ENCODE data around the gene TMEM242. TPM values are rescaled to one million over a fixed set of nuclear protein-coding genes. Genes with fewer than 3 reads are reported as not detected.

The TMEM242 gene
- total and polyA plus RNA-seq, 2 of the 8 experiments (the other 6 are each of a cell fraction or from before 2014, with no cell fraction given), result 2.4 to 9.0 TPM

DNA sequence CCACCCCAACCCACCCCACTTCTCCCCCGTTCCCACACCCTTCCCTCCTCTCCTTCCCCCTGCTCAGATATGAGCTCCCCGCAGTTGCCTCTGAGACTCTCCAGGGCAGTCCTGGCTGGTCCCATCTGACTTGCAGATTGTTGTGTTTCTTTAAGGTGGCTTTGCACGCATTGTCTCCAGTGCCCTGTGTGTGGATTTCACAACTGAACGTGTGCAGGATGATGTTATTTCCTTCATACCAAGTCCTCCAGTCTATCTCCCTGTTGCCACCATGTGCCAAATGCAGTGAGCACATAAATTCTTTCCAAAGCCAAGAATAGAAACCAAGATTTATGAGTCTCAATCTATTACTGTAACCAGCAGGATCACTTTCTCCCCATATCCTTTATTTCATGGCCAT lies 79.1 kb downstream of the TMEM242 start:
- POLR2A ChIA-PET (ENCODE audit: partially characterized antibody), result no interaction called here
- CTCF ChIA-PET (ENCODE audit: partially characterized antibody), result interaction anchor here (0.8 to 1.2 kb wide), 2 partner anchors 23 to 53 kb away, joined by 3 read pairs; no protein-coding TSS in a partner anchor
- no peak overlapping the region for H3K18ac ChIP-seq (ENCODE audit: extremely low read depth, low read length)
- H3K4ac ChIP-seq (replicated peaks; ENCODE audit: insufficient read length, low read depth, low read length), result no peak overlapping the region
- no peaks in the 10 kb centered on the region for H4K20me1 ChIP-seq (replicated peaks in 1 of 2; ENCODE audit: control insufficient read depth in 1 of 2, insufficient read depth in 2 of 2, low read length in 2 of 2)
- no peaks in the 10 kb centered on the region for H3K23me2 ChIP-seq (ENCODE audit: low read depth, low read length)
- H3K79me2 ChIP-seq (ENCODE audit: control insufficient read depth in 1 of 2, insufficient read depth in 2 of 2, low read length in 2 of 2), result no peaks in the 10 kb centered on the region
- H3K23ac ChIP-seq (ENCODE audit: insufficient read length), result no peak overlapping the region
- H3K14ac ChIP-seq (ENCODE audit: insufficient read length), result no peak overlapping the region
- no peak overlapping the region for H4K5ac ChIP-seq (ENCODE audit: insufficient read length, low read depth, low read length)
- H3K9me3 ChIP-seq (ENCODE audit: insufficient read depth in 2 of 2, low read depth in 1 of 2, low read length in 1 of 2), result peaks cover 0 to 2% of the 10 kb centered on the region in 2 experiments; a peak in 2 of 4 replicates
- H4K8ac ChIP-seq (ENCODE audit: extremely low read depth, insufficient read depth, low read length), result no peak overlapping the region
- H2BK12ac ChIP-seq (ENCODE audit: low read depth, low read length), result no peak overlapping the region
- H2BK15ac ChIP-seq (ENCODE audit: low read length), result no peak overlapping the region
- no peak overlapping the region for H2AFZ ChIP-seq (ENCODE audit: low read length)
- H3K79me1 ChIP-seq (ENCODE audit: low read depth, low read length), result no peaks in the 10 kb centered on the region
- H2BK120ac ChIP-seq (replicated peaks; ENCODE audit: low read depth, low read length), result no peak overlapping the region
- H2BK20ac ChIP-seq (ENCODE audit: low read length), result no peak overlapping the region
- no peaks in the 10 kb centered on the region for H3K27me3 ChIP-seq (replicated peaks in 1 of 4; ENCODE audit: control insufficient read depth in 3 of 4, extremely low read depth in 1 of 4, insufficient read depth in 3 of 4, low read length in 3 of 4)
- H2BK5ac ChIP-seq (ENCODE audit: low read depth, low read length), result no peak overlapping the region
- 90% methylated on average over 3 of the region's 4 CpGs; no CpG with 5 or more reads in 1 of the 2 experiments for WGBS, 2 experiments (ENCODE audit: extremely low coverage in 1 of 2, insufficient coverage in 1 of 2, insufficient read length in 1 of 2, insufficient replicate concordance in 2 of 2, low coverage in 1 of 2, low lambda C conversion rate in 2 of 2, missing lambda C conversion rate in 1 of 2)
- H3K36me3 ChIP-seq (ENCODE audit: control insufficient read depth in 2 of 4, insufficient read depth in 4 of 4, low read length in 3 of 4), result no peaks in the 10 kb centered on the region
- no peak overlapping the region for H3K9ac ChIP-seq (replicated peaks in 1 of 4; ENCODE audit: extremely low read depth in 1 of 4, low read depth in 3 of 4, low read length in 3 of 4)
- FAIRE-seq (no peak), DNase-seq (ENCODE audit: low read depth in 1 of 2, low spot score in 2 of 2) (no peak)
- peaks cover 0 to 18% (median 5%) of the 10 kb centered on the region in 4 experiments; a peak in 4 of 7 replicates for H3K4me1 ChIP-seq (replicated peaks in 1 of 4; ENCODE audit: control insufficient read depth in 3 of 4, insufficient read depth in 4 of 4, low read length in 3 of 4)
- H3K56ac ChIP-seq (replicated peaks; ENCODE audit: insufficient read length, low read depth, low read length), result no peak overlapping the region
- H3K27ac ChIP-seq (ENCODE audit: low read depth, low read length), result no peak overlapping the region
- H3K4me3 ChIP-seq (ENCODE audit: extremely low read depth in 1 of 4, insufficient read depth in 2 of 4, low read depth in 3 of 4, low read length in 4 of 4), result no peak overlapping the region
- H4K91ac ChIP-seq (replicated peaks; ENCODE audit: insufficient read length, low read length), result no peak overlapping the region
- no peak overlapping the region for H3K4me2 ChIP-seq (ENCODE audit: insufficient read depth in 1 of 2, low read depth in 2 of 2, low read length in 2 of 2)
- no peak overlapping the region for H2AK5ac ChIP-seq (ENCODE audit: low read depth, low read length)
- TF ChIP-seq CEBPB (IDR thresholded peaks at IDR 0.05; ENCODE audit: low read depth, low read length) (no peak), GTF2F1 (IDR thresholded peaks at IDR 0.05; ENCODE audit: borderline replicate concordance, low read depth, low read length) (no peak), ASH2L (IDR thresholded peaks at IDR 0.05; ENCODE audit: low read length) (no peak), RBBP5 (IDR thresholded peaks at IDR 0.05; ENCODE audit: borderline replicate concordance, low read depth, low read length) (no peak), BRCA1 (IDR thresholded peaks at IDR 0.05; ENCODE audit: low read depth, low read length) (no peak), RFX5 (IDR thresholded peaks at IDR 0.05; ENCODE audit: borderline replicate concordance, low read depth, low read length) (no peak), JUND (IDR thresholded peaks at IDR 0.05; ENCODE audit: low read length) (no peak)

Measured in H1 (cell line).